Esophagus muscularis mucosa (tissue), 3 donors: Measurements from ENCODE around the gene TBCC.

ENCODE experiments used
- POLR2A ChIP-seq: fragments of 450-650 bp; IDR thresholded peaks from one replicate; pipeline ENCODE4 v1.6.1; 2017; ENCODE audit warnings: antibody characterized with exemption, moderate library complexity, mild to moderate bottlenecking, low read depth
- POLR2AphosphoS5 ChIP-seq, 2 donors: sonication (generic); formaldehyde crosslinking; IDR thresholded peaks; one replicate each; pipeline ENCODE4 v1.6.1; 2017; ENCODE audit warnings: antibody characterized with exemption in 2 of 2
- TF ChIP-seq, protein P1 (sequence below), 3 experiments: fragments of 200-600 bp in 2 of 3; fragments of 450-650 bp in 1 of 3; sonication (generic) in 2 of 3; IDR thresholded peaks; one replicate each; pipeline ENCODE4 v1.5.1; 2017 to 2019; ENCODE audit warnings: antibody characterized with exemption in 3 of 3, mild to moderate bottlenecking in 2 of 3, moderate library complexity in 1 of 3

DNA sequence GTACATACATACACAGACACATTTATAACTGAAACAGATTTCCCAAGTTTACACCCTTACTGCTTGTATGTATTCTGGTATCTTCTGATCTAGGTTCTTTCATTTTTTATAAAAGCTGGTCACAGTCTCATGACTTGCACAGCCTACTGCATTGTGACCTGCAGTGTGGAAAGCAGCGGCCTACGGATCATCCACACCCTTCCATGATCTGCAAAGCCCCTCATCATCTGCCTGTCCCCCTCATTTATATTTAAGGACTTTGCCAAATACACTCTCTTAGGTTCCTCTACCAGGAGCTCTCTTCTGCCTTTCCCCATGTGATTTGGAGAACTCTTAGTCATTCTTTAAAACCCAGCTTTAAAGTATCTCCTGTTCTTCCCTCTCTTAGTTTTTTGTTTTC is 23.9 kb upstream of the TBCC start:
- TF ChIP-seq, protein P1, sequence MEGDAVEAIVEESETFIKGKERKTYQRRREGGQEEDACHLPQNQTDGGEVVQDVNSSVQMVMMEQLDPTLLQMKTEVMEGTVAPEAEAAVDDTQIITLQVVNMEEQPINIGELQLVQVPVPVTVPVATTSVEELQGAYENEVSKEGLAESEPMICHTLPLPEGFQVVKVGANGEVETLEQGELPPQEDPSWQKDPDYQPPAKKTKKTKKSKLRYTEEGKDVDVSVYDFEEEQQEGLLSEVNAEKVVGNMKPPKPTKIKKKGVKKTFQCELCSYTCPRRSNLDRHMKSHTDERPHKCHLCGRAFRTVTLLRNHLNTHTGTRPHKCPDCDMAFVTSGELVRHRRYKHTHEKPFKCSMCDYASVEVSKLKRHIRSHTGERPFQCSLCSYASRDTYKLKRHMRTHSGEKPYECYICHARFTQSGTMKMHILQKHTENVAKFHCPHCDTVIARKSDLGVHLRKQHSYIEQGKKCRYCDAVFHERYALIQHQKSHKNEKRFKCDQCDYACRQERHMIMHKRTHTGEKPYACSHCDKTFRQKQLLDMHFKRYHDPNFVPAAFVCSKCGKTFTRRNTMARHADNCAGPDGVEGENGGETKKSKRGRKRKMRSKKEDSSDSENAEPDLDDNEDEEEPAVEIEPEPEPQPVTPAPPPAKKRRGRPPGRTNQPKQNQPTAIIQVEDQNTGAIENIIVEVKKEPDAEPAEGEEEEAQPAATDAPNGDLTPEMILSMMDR (IDR thresholded peaks at IDR 0.05) = no peak
- TF ChIP-seq POLR2A (no peak), POLR2AphosphoS5 (IDR thresholded peaks at IDR 0.05) (no peak)
